Pulmonary artery endothelial cell (primary cell): ENCODE results near the gene STPG2. TPM values are rescaled to one million over a fixed set of nuclear protein-coding genes. Genes with fewer than 3 reads are reported as not detected.
"Not testable (repeated sequence)": the region's sequence is repeated elsewhere in the genome, so short reads cannot be mapped to it uniquely, and the experiment has no call there.

Experiments used
- DNase-seq: peaks from one replicate; pipeline ENCODE4 v3.0.0-alpha.2; 2011; ENCODE audit warnings: low read depth, low spot score
- total RNA-seq: library from RNA; depleted of rRNA; stranded (reverse); fragments of >200 nt; gene quantifications from 2 replicates; pipeline ENCODE4 v1.2.3, GENCODE V29; 2014

The STPG2 gene
- total RNA-seq, 1 donor from 2014 or later = 0.07 TPM

DNA sequence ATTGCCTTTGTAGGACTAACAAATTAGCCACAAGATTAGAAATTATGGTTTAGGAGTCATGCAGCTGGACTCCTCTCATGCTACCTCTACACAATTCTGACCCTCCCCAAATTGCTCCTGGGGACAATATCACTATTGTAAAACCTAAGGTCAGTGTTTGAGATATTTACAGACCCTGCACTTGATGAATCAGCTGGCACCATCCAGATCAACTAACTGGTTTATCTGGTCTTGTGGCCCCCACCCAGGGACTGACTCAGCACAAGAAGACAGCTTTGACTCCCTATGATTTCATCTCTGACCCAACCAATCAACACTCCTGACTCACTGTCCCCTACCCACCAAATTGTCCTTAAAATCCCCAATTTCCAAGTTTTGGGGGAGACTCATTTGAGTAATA, 192.4 kb downstream of the STPG2 start:
- DNase-seq = no peak

DNA sequence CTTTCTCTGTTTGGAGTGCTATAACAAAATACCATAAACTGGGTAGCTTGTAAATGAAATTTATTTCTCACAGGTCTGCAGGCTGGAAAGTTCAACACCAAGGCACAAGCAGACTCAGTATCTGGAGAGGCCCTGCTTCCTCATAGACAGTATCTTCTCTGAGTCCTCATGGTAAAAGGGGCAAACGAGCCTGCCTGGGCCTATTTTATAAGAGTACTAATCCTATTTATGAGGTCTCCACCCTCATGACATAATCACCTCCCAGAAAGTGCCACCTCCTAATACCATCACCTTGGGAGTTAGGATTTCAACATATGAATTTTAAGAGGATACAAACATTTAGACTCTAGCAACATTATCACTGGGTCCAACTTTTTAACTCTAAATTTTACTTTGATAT, 200.3 kb downstream of the STPG2 start:
- DNase-seq = no peak

DNA sequence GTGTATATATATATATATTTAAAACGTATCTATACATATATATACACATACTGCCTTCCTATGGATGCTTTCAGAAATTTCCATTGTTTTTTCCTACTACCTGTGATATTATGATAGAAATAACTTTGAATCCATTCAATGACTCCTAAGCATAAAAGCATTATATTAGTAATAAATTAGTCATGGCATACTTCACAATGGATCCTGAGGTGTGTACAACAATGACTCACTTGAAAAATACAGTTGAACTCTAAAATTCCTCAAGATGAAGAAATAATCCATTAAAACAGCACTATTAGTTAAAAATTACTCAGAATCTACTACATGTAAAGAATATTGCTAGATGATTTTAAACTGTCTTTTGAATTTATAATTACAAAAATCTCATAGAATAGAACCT, 201.1 kb downstream of the STPG2 start:
- DNase-seq = no peak

DNA sequence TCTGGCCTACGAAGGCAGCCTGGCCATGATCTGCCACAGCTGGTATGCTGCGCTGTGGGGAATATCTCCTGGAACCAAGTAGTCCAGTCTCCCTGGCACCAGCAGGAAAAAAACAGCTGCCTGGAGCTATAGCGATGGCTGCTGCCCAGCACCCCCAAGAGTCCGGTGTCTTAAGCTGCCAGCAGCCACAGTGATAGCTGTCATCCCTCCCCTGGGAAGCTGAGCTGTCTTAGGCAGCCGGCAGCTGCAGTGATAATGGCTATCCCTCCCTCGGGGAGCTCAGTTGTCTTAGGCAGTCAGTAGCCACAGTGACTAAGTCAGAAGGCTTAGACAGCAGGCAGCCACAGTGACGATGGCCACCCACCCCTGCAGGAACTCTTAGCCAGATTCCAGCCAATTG, 205.1 kb downstream of the STPG2 start:
- no peak for DNase-seq

DNA sequence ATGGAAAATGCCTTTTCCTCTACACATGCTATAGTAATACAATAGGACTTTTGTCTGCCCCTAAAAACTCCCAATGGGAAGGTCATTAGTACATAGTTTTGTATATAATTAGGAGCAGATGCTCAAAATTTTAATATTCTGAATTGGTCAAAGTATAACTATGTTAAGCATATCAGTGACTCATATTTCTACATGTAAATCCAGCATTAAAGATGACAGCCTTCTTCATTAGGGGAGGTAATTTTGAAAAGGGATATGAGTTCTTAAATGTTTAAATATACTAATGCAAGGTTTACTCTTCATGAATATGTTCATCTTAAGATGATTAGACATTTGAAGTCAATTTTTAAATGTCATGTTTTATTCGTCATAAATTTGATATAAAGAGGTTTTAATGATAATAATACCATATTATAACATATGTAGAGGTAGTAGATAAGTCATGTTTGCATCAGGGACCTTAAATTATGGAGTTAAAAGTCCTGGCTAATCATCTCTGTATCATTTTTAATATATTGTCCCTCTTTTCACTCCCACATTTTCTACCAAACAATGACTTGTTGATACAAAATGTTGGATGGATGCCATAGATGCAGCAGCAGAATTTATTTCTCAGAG, 218.8 kb downstream of the STPG2 start:
- DNase-seq = no peak

DNA sequence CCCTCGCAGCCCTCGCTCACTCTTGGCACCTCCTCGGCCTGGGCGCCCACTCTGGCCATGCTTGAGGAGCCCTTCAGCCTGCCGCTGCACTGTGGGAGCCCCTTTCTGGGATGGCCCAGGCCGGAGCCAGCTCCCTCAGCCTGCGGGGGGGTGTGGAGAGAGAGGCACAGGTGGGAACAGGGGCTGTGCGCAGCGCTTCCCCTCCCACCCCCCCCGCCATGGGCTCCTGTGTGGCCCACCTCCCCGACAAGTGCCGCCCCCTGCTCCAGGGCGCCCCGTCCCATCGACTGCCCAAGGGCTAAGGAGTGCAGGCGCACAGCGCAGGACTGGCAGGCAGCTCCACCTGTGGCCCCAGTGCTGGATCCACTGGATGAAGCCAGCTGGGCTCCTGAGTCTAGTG, 220.2 kb downstream of the STPG2 start:
- no peak for DNase-seq

DNA sequence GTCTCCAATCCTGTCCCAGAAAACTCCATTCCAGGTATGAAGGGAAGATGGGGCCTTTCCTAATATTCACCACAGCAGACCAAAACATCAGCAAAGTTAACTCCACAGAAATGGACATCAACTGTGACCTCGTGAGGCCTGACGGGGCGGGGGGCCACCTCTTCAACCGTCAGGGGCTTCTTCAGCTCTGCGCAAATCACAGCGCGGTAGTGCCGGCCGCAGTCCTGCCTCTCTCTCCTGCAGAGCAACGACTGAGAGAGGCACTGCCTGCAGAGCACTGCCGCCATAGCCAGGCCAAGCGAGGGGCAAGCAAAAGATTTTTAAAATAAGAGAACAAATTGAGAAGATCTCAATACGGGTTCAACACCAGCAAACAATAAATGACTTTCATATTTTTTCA, 226.2 kb downstream of the STPG2 start:
- no peak for DNase-seq

DNA sequence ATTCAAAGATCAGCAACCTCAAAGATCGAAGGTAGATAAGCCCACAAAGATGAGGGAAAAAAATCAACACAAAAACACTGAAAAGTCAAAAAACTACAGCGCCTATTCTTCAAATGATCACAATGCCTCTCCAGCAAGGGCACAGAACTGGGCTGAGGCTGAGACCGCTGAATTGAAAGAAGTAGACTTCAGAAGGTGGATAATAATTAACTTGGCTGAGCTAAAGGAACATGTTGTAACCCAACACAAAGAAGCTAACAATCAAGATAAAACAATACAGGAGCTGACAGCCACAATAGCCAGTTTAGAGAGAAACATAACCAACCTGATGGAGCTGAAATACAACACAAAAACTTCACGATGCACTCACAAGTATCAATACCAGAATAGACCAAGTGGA, 231.1 kb downstream of the STPG2 start:
- DNase-seq = no peak

DNA sequence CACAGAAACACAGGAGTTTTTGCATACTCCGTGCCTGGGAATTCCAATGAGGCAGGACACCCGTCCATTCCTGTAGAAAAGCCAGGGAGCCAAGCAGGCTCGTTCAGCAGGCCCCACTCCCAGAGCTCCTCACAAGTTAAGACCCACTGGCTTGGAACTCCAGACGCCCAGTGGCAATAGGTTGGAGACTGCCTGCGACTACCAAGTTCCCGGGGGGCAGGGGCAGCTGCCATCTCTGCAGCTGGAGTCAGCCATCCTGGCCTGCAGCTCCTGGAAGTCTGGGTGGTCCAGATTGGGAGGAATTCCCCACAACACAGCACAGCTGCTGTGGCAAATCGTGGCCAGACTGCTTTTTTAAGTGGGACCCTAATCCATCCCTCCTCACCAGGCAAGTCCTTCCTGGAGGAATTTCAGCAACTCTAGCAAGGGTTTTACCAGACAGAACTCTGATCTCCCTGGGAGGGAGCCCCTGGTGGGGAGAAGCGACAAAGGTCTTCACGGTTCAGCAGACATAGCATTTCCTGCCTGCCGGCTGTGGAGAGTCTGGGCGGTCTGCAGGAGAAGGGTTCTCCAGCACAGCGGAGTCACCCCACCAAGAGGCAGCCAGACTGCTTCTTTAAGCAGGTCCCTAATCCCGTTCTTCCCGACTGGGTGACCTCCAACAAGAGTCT, 231.9 kb downstream of the STPG2 start:
- DNase-seq = no peak

DNA sequence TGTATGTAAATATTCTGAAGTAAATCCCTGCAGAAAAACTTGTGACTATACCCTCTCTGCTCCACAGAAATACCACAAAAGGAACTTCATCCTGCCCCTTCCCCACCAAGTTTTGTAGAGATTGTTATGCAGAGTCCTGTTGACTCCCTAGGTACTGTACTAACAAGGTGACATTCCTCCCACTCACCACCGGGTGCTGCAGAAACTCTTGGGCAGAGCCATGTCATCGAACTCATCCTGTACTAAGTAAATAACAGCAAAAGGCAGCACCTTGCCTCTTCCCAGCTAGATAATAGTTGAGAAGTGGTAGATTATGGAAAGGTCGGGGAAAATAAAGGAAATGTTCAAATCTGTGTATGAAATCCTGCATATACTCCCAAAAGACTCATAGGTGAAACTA, 233.3 kb downstream of the STPG2 start:
- DNase-seq = no peak

DNA sequence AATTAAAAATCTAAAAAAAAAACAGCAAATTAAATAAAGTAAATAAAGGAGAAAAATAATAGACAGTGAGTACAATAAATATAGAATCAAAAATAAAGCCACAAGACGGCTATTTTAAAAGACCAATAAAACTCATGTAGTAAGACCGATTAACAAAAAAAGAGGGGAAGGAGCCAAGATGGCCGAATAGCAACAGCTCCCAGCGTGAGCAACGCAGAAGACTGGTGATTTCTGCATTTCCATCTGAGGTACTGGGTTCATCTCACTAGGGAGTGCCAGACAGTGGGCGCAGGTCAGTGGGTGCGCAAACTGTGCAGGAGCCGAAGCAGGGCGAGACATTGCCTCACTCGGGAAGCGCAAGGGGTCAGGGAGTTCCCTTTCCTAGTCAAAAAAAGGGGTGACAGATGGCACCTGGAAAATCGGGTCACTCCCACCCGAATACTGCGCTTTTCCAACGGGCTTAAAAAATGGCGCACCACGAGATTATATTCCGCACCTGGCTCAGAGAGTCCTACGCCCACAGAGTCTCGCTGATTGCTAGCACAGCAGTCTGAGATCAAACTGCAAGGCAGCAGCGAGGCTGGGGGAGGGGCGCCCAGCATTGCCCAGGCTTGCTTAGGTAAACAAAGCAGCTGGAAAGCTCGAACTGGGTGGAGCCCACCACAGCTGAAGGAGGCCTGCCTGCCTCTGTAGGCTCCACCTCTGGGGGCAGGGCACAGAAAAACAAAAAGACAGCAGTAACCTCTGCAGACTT, 239.7 kb downstream of the STPG2 start:
- DNase-seq = not testable (repeated sequence)

DNA sequence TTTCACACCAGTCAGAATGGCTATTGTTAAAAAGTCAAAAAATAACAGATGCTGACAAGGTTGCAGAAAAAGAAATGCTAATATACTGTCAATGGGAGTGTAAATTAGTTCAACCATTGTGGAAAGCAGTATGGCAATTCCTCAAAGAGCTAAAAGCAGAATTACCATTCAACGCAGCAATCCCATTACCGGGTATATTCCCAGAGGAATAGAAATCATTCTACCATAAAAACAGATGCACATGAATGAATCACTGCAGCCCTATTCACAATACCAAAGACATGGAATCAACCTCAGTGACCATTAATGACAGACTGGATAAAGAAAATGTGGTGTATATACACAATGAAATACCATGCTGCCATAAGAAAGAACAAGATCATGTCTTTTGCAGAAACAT, 243.0 kb downstream of the STPG2 start:
- no peak for DNase-seq

DNA sequence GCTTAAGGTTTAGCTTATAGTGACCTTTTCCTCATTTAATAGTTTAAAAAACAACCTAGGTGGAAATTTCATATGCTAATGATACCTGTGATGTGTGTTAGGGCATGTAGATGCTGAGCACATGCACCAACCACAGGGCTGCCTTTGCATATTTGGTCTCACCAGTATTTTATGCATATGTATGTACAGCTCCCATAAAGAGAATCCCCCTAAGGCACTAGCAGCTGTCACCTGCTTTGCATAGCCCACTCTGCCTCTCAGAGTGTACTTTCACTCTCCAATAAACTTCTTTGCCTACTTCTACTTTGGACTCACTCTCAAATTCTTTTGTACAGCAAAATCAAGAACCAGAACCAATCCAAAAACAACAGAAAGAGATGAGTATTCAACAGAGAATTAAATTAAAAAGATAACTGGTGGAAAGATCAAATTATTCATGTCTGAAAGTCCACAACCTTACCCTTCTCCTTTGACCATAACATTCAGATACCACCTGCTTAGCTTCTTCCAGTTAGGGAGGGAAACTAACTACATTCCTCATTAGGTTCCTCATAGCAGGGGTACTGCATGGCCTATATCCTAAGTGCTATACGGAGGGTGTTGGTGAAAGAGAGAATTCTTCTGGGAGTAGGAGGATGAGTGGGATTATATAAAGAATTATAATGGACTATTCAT, 250.5 kb downstream of the STPG2 start:
- DNase-seq = no peak

DNA sequence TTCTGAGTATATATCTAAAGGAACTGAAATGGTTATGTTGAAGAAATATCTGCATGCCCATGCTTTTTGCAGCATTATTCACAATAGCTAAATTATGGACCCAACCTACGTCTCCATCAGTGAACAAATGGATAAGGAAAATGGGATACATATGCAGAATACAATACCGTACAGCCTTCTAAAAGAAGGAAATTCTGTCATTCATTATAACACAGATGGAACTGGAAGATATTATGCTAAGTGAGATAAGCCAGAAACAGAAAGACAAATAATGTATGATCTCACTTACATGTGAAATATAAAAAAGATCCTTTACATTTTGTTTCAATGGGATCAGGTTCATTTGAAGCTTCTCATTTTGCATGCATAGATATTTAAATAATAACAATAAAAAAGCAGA, 263.3 kb downstream of the STPG2 start:
- DNase-seq = no peak

DNA sequence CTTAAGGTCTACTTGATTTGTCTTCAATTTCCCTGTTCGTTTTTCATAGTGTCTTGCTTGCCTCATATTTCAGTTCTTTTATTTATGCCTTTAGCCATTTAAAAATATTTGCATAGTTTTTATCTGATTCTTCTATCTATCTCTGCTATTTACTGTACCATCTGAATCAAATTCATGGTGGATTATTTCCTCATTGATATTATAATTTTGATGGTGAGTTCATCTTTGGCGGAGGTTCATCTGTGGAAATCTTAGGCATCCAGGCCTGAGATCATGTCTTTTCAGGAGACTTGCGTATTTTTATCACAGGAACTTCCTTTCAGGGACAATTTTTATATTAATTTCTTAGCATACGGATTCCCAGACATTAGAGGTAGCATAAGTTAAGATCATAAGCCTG, 275.2 kb downstream of the STPG2 start:
- no peak for DNase-seq

DNA sequence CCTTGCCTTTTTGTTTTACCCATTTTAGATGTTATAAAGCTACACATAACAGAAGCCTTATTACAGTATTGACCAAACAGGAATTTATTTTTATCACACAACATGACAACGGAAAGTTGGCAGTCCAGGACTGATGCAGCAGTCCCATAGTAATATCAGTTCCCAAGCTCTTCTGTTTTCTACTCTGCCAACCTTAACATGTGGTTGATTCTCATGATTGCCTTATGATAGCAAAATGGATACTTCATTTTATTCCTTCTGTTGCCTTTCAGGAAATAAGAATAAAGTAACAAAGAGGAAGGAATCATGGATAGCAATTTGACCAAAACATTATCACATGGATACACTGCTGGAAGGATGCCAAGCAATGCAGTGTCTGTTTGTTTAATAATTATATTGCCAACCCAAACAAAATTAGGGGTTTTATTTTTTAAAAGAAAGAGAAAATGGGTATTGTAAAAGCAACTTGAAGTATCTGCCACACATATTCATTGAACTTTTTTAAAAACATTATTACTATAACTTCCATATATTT, 275.7 kb downstream of the STPG2 start:
- peak; percentile 0 for DNase-seq

DNA sequence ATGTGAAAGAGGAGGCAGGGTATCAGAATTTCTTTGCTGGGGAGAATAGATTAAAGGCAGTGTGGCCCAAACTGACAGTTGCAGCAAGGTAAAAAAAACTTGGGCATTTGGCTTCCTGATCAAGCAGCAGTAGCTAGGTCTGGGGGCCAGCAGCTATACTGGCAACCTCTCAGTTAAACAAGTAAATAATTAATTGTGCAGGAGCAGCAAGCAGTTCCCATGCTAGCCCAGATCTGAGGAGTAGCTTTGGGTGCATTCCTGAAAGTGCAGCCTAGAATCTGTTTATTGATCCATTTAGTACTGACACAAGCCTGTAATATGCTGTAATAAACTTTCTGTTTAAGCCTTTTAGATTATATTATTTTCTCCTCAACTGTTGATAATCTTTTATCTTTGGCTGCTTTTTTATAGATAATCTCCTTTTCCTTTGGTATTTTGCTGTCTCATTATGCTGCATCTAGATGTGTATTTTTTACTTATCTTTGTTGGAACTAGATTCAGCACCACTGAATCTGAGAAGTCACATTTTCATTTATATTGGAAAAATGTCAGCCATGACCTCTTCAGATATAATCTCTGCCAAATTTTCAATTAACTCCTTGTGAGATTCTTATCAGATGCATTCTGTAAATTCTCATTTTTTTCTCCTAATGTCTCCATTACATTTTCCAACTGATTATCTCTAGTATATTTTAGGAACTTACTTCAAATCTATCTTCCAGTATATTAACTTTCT, 276.3 kb downstream of the STPG2 start:
- no peak for DNase-seq

DNA sequence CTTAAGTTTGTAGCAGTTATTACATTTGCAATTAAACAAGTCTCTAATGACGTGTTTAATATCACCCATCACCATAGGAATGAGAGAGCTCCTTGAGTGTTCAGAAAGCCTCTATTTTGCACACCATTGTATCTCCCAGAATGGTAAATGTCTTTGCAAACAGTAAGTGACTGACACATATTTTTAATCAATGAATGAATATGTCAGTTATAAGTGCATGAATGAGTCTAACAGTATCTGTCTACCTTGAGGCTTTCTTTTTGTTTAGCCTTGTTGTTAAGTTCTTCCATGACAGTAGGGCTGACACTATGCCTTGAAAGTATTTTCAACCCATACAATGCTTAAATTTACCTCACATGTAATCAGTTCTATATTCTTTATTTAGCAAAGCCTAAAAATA, 292.2 kb downstream of the STPG2 start:
- no peak for DNase-seq

DNA sequence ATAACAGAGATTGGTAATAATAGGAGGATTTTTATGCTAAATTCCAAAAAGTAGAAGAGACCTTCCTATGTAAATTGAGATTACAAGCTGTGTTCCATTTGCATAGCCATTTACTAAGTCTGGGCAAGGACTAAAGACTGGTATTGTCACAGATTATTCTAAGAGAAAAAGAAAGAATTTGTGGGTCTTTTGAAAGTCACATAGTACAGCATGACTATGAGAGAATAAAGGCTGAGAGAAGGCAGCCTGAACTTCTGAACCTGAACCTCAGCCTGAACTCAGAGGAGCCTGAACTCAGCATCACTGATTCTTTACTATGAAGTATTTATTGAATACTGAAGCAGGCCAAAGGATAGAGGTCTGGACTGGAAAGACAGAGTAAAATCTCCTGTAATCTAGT, 297.5 kb downstream of the STPG2 start:
- no peak for DNase-seq

DNA sequence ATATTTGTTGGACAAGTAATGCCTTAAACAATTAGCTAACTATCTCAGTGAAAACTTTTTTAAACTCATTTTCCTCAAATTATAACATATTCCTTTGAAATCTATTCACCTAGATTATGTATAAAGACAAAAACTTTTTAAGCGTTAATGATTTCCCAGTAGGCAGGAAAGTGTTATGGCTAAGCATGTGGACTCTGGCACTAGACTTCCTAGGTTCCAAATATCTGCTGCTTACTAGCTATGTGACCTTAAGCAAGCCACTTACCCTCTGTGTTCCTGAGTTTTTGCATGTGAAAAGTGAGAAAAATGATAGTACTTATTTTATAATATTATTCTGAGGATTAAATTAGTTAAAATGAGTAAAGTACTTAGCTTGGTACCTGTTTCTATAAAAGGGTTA, 301.8 kb downstream of the STPG2 start:
- DNase-seq = no peak

DNA sequence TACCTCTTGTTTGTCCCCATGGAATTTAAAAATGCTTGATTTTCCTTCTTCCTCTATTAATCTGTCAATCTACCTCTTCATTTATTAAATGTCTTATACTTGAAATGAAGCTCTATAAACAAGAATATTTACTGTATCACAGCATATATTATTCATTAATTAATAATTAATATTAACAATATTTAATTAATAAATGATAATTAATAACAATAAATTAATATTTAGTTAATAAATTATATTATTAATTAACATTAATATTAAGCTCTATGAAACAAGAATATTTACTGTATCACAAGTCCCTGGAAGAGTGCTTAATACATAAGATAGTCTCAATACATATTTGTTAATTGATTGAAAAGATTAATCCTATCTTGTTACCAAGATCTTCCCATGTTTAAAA, 306.6 kb downstream of the STPG2 start:
- no peak for DNase-seq
